Stimulated activated CD4-positive, alpha-beta T cell treated with anti-CD3 and anti-CD28 coated beads, Interleukin-12 subunit alpha, Interleukin-12 subunit beta, amount 100 ng/mL, for 48 hours (primary cell): Measurements from ENCODE around the gene SMPD2.
A peak's percentile ranks its signal among the peaks of the same experiment; 100 is the strongest.
"Not testable (repeated sequence)": the region's sequence is repeated elsewhere in the genome, so short reads cannot be mapped to it uniquely, and the experiment has no call there.

ENCODE experiments used
- DNase-seq, 3 donors: peaks; one replicate each; pipeline ENCODE4 v3.0.0-alpha.2; 2020; ENCODE audit warnings: low read depth in 2 of 3, low spot score in 1 of 3

The SMPD2 gene

GRCh38 chr6:109460161-109460829 is 19.8 kb downstream of the SMPD2 start:
- DNase-seq = no peak

- not testable (repeated sequence) for DNase-seq
Measured at GRCh38 chr6:109461205-109461604, 20.7 kb downstream of the SMPD2 start.

GRCh38 chr6:109461733-109462526 is 21.4 kb downstream of the SMPD2 start:
- no peak for DNase-seq

- DNase-seq = no peak
Measured at GRCh38 chr6:109465772-109466171, 25.2 kb downstream of the SMPD2 start.

GRCh38 chr6:109466212-109466923 is 25.8 kb downstream of the SMPD2 start:
- no peak for DNase-seq

- no peak for DNase-seq
Measured at GRCh38 chr6:109467696-109468095, 27.2 kb downstream of the SMPD2 start.

GRCh38 chr6:109469591-109470189 is 29.2 kb downstream of the SMPD2 start:
- DNase-seq = no peak

- DNase-seq = no peak
Measured at GRCh38 chr6:109471105-109471810, 30.7 kb downstream of the SMPD2 start.

- no peak for DNase-seq
Measured at GRCh38 chr6:109472132-109472995, 31.8 kb downstream of the SMPD2 start.

- DNase-seq = no peak
Measured at GRCh38 chr6:109473120-109473519, 32.6 kb downstream of the SMPD2 start.

GRCh38 chr6:109474995-109475394 is 34.5 kb downstream of the SMPD2 start:
- no peak for DNase-seq

- DNase-seq = no peak
Measured at GRCh38 chr6:109475625-109476024, 35.1 kb downstream of the SMPD2 start.

- DNase-seq = no peak
Measured at GRCh38 chr6:109477184-109477583, 36.7 kb downstream of the SMPD2 start.

GRCh38 chr6:109477725-109478124 is 37.2 kb downstream of the SMPD2 start:
- no peak for DNase-seq

GRCh38 chr6:109478222-109478805 is 37.8 kb downstream of the SMPD2 start:
- no peak for DNase-seq

- DNase-seq = no peak
Measured at GRCh38 chr6:109478841-109479624, 38.5 kb downstream of the SMPD2 start.

- no peak for DNase-seq
Measured at GRCh38 chr6:109480993-109481480, 40.5 kb downstream of the SMPD2 start.

- DNase-seq = peak; percentile 78 to 93 (median 80)
Measured at GRCh38 chr6:109482905-109483734, 42.6 kb downstream of the SMPD2 start, which contains the start of gene ZBTB24. Gene ZBTB24 (minus strand): TSS chr6:109483219. CDS start chr6:109482026, 1,193 bp downstream.
